GM03348 (cell line): ENCODE measurements around the gene FRY.

Experiments used
- DNase-seq: peaks from one replicate; pipeline ENCODE4 v3.0.0; 2012; ENCODE audit warnings: low spot score

Gene FRY

GRCh38 chr13:32086366-32086765 is 54.8 kb downstream of the FRY start:
- peak; percentile 41 for DNase-seq

GRCh38 chr13:32086791-32087441 is 55.3 kb downstream of the FRY start:
- no peak for DNase-seq

DNA sequence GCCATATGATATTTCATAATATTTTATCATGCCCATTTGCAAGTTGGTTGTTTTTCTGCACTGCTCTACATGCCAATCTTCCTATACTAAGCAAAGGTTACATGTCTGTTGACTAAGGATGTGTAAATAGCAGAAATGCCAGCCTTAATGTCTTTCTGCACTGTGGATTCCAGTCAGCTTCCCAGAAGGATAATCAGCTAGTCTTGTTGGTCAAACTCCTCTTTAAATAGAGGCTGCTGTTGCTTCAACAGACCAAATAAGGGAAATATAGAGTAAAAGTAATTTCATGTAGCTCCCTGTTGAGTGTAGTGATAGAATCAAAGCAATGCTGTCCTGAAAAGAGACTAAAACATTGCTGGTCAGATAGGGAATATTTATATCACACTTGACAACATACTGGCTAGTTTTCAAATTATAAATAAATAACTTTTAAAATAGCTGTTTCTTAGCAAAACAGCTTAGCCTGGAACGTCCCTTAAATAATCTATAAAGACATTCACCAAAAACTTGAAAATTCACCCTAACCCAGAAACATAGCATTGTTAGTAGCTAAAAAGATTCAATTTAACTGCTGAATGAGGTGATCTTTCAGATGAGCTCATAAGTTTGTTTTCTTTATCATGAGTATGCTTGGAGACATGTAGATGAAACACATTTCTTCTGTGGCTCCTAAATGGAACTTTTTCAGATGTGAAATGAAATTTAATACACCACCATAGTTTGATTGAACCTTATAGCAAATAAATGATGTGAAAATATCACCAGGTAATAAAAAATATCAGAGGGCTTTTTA is 56.6 kb downstream of the FRY start:
- no peak for DNase-seq

GRCh38 chr13:32092496-32092895 is 60.9 kb downstream of the FRY start:
- DNase-seq: no peak

DNA sequence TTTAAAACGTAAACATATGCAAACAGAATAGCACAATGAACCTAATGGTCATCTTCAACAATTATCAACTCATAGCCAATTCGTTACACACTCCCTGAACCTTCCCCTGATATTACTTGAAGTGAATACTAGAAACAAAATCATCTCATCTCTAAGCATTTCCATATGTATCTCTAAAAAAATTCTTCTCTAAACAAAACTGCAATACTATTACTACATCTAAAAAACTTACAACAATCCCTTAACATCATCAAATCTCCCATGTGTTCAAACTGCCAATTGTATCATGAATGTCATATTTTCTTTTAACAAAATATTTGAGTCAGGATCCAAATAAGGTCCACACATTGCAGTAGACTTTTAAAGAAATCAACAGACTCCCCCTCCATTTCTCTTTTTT is 61.4 kb downstream of the FRY start:
- DNase-seq: no peak

GRCh38 chr13:32098272-32098671 is 66.7 kb downstream of the FRY start:
- no peak for DNase-seq

DNA sequence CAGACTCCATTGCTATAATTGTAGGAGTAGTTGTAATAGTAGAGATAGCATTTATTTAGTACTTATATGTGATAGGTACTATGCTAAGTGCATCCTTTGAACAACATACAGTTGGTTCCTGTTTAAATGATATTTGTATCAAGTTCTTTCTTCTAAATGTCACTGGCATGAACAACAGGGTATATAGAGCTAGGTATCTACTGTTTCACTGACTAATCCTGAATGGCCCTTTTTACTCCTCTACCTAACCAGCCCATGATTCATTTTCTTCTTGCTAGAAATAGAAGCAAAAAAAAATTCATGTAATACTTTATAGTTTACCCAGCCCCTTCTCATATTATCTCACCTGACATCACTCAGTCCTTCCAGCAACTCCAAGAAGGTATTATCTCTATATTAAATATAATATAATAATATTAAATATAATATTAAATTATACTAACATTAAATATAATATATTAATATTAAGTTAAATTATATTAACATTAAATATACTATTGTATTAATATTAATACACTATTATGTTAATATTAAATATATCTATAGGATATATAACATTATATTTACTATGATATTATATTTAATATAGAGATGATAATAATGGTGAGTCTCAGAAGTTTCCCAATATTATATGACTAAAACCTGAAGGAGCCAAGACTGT is 74.2 kb downstream of the FRY start:
- DNase-seq: no peak

GRCh38 chr13:32107474-32107873 is 75.9 kb downstream of the FRY start:
- DNase-seq: no peak

GRCh38 chr13:32107973-32108372 is 76.4 kb downstream of the FRY start:
- DNase-seq: no peak

DNA sequence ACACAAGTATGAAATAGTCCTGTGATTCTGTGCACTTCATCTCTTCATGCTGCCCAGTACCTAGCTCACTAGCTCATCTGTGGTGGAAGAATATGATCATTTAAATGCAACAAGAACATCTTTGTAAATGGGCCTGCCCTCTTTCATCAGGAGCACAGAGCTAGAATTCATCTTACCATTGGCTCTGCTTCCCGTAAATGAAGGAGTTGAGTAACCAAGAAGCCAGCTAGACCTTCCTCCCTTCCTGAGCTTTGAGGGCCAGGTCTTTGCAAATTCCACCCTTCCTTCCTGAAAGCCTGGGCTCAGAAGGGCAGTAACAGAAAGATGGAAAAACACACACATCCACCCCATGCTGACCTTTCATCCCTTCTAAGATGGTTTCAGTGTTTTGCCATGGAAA is 82.0 kb downstream of the FRY start:
- no peak for DNase-seq

DNA sequence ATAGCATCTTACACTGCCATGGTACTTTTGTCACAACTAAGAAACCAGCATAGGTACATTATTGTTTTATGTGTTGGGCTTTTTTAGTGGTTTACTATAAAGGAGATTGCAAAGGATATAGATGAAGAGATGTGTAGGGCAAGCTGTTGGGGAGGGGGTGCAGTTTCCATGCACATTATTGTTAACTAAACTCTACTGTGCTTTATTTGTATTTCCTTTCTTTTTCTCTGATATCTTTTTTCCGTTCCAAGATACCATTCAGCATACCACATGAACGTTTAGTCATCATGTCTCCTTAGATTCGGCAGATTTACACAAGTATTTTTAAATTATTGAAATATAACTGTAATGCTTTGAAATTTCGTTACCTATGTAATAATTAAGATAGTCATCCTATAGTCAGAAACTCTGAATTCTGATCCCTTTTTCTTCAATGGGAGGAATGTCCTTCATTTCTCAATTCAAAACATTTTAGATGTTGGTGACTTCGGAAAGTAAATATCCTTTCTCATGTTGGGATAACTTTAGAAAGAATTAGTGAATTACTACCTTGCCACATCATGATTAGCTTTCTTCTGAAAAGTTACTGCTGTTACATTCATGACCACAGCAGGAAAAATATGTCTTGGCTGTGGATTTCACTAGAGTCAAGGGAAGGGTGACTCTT is 82.8 kb downstream of the FRY start:
- DNase-seq: no peak

DNA sequence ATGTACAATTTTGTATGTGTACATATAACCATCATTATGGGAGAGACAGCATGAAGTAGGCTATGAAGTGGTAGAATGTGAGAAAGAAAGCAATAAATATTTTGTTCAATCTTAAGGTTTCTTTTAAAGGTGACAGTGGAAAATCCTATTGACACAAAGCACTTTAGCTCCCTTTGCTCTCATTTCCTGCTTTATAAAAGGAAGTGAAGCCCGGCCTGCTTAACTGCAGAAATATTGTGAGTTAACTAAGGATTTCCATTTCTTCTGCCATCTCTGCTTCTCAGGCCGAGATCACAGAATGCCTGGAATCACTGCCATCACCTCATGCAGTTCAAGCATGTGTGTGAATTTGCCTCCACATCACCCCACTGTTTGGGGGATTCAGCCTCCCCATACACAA is 83.5 kb downstream of the FRY start:
- no peak for DNase-seq

- no peak for DNase-seq
These were observed 84.6 kb downstream of the FRY start for GRCh38 chr13:32116210-32116609.

- DNase-seq: no peak
These were observed 85.4 kb downstream of the FRY start for GRCh38 chr13:32117001-32117400.

GRCh38 chr13:32117701-32118100 is 86.1 kb downstream of the FRY start:
- DNase-seq: no peak

- DNase-seq: no peak
These were observed 89.7 kb downstream of the FRY start for GRCh38 chr13:32121316-32121715.

GRCh38 chr13:32124743-32125142 is 93.2 kb downstream of the FRY start:
- DNase-seq: no peak

GRCh38 chr13:32125221-32125689 is 93.7 kb downstream of the FRY start:
- peak; percentile 34 for DNase-seq

- peak; percentile 11 for DNase-seq
These were observed 94.2 kb downstream of the FRY start for GRCh38 chr13:32125751-32126150.

DNA sequence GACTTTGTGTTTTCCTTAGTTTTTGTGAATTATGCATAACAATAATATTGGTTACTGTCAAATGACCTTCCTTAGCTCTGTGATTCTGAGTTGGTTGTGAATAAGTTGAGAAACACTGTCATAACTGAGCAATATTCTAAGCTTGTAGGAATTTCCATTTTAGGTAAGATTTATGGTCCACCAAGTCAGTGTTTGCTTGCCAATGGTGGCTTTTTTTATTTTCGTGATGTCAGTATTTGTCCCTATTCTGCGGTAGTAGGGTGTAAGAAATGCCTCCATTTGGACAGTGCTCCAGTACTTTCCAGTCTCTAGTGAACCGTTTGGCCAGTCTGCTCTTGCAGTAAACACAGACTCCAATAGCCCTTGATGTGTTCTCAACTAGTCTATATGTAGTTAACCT is 94.7 kb downstream of the FRY start:
- DNase-seq: no peak

- peak; percentile 26 for DNase-seq
These were observed 95.2 kb downstream of the FRY start for GRCh38 chr13:32126756-32127155.

DNA sequence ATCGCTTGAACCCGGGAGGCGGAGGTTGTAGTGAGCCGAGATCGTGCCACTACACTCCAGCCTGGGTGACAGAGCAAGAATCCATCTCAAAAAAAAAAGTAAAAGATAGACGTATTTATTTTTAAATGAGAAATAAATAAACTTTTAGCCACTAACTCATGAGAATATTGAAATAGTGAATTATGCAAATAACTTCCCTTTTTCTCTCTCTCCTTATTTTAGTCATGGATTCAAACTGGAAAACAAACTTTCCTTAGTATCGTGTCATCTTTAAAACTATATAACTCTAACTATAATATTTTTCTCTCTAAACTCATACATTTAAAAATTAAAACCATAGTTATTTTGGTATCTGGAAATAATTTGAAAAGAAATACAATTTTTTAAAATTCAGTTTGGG is 96.1 kb downstream of the FRY start:
- DNase-seq: no peak
